ENCODE data around the gene ADAMTSL1.
"Not testable (repeated sequence)": the region's sequence is repeated elsewhere in the genome, so short reads cannot be mapped to it uniquely, and the experiment has no call there.

Gene ADAMTSL1

GRCh38 chr9:18923671-18924430, 449.9 kb downstream of the ADAMTSL1 start:
- no peaks in the 10 kb centered on the region for H3K9me3 Mint-ChIP-seq
- ATAC-seq (no peak), DNase-seq (no peak)
- no peak overlapping the region for H3K27ac Mint-ChIP-seq
- no peak overlapping the region for H3K4me3 Mint-ChIP-seq
- H3K27me3 Mint-ChIP-seq: no peaks in the 10 kb centered on the region
- H3K4me1 Mint-ChIP-seq: no peaks in the 10 kb centered on the region

GRCh38 chr9:18925880-18926279, 451.9 kb downstream of the ADAMTSL1 start:
- ATAC-seq (no peak), DNase-seq (no peak)
- no peak overlapping the region for H3K4me3 Mint-ChIP-seq
- H3K27me3 Mint-ChIP-seq: no peaks in the 10 kb centered on the region
- H3K9me3 Mint-ChIP-seq: no peaks in the 10 kb centered on the region
- H3K4me1 Mint-ChIP-seq: no peaks in the 10 kb centered on the region
- H3K27ac Mint-ChIP-seq: no peak overlapping the region

- H3K4me1 Mint-ChIP-seq: no peaks in the 10 kb centered on the region
- H3K9me3 Mint-ChIP-seq: no peaks in the 10 kb centered on the region
- peak overlapping the region in 1 of 2 donors; percentile 56 for H3K27ac Mint-ChIP-seq
- H3K4me3 Mint-ChIP-seq: no peak overlapping the region
- no peak for ATAC-seq
- no peaks in the 10 kb centered on the region for H3K27me3 Mint-ChIP-seq
- DNase-seq: no peak
Observed at GRCh38 chr9:18926513-18926912, 452.6 kb downstream of the ADAMTSL1 start.

GRCh38 chr9:18928711-18929110, 454.8 kb downstream of the ADAMTSL1 start:
- Mint-ChIP-seq H3K27me3 (no peaks in the 10 kb centered on the region), H3K9me3 (no peaks in the 10 kb centered on the region), H3K4me1 (no peaks in the 10 kb centered on the region), H3K27ac (no peak overlapping the region), H3K4me3 (no peak overlapping the region)
- DNase-seq (no peak), ATAC-seq (no peak)

- not testable (repeated sequence) for H3K4me1 Mint-ChIP-seq, H3K27me3 Mint-ChIP-seq, DNase-seq, H3K27ac Mint-ChIP-seq, H3K9me3 Mint-ChIP-seq, H3K4me3 Mint-ChIP-seq, ATAC-seq
Observed at GRCh38 chr9:18930611-18931010, 456.7 kb downstream of the ADAMTSL1 start.

GRCh38 chr9:18935541-18935940, 461.6 kb downstream of the ADAMTSL1 start:
- no peak overlapping the region for H3K4me3 Mint-ChIP-seq
- no peaks in the 10 kb centered on the region for H3K4me1 Mint-ChIP-seq
- ATAC-seq (no peak), DNase-seq (no peak)
- H3K27me3 Mint-ChIP-seq: no peaks in the 10 kb centered on the region
- no peaks in the 10 kb centered on the region for H3K9me3 Mint-ChIP-seq
- no peak overlapping the region for H3K27ac Mint-ChIP-seq

GRCh38 chr9:18936094-18936871, 462.3 kb downstream of the ADAMTSL1 start:
- ATAC-seq (no peak), DNase-seq (no peak)
- H3K4me1 Mint-ChIP-seq: no peaks in the 10 kb centered on the region
- H3K9me3 Mint-ChIP-seq: no peaks in the 10 kb centered on the region
- H3K27me3 Mint-ChIP-seq: no peaks in the 10 kb centered on the region
- no peak overlapping the region for H3K27ac Mint-ChIP-seq
- H3K4me3 Mint-ChIP-seq: no peak overlapping the region

GRCh38 chr9:18939943-18940342, 466.0 kb downstream of the ADAMTSL1 start:
- Mint-ChIP-seq H3K27ac (no peak overlapping the region), H3K9me3 (no peaks in the 10 kb centered on the region), H3K27me3 (no peaks in the 10 kb centered on the region)

GRCh38 chr9:18941060-18941740, 467.2 kb downstream of the ADAMTSL1 start:
- H3K27ac Mint-ChIP-seq: no peak overlapping the region
- ATAC-seq (no peak), DNase-seq (no peak)
- H3K4me3 Mint-ChIP-seq: no peak overlapping the region
- H3K27me3 Mint-ChIP-seq: no peaks in the 10 kb centered on the region
- no peaks in the 10 kb centered on the region for H3K9me3 Mint-ChIP-seq
- H3K4me1 Mint-ChIP-seq: no peaks in the 10 kb centered on the region

More at GRCh38 chr9:18939943-18940342, 466.0 kb downstream of the ADAMTSL1 start:
- ATAC-seq (no peak), DNase-seq (no peak)
- Mint-ChIP-seq H3K4me3 (no peak overlapping the region), H3K4me1 (no peaks in the 10 kb centered on the region)

- Mint-ChIP-seq H3K4me3 (no peak overlapping the region), H3K4me1 (no peaks in the 10 kb centered on the region), H3K27ac (no peak overlapping the region), H3K27me3 (no peaks in the 10 kb centered on the region), H3K9me3 (no peaks in the 10 kb centered on the region)
- DNase-seq (no peak), ATAC-seq (no peak)
Observed at GRCh38 chr9:18942801-18943200, 468.8 kb downstream of the ADAMTSL1 start.

GRCh38 chr9:18947892-18948339, 474.0 kb downstream of the ADAMTSL1 start:
- peak; percentile 69 for ATAC-seq
- no peak for DNase-seq
- Mint-ChIP-seq H3K27ac (no peak overlapping the region), H3K27me3 (no peaks in the 10 kb centered on the region), H3K9me3 (no peaks in the 10 kb centered on the region), H3K4me1 (no peaks in the 10 kb centered on the region), H3K4me3 (no peak overlapping the region)

- no peak for DNase-seq
- no peak overlapping the region for H3K4me3 Mint-ChIP-seq
- H3K9me3 Mint-ChIP-seq: no peaks in the 10 kb centered on the region
- H3K27ac Mint-ChIP-seq: no peak overlapping the region
- no peak for ATAC-seq
- H3K4me1 Mint-ChIP-seq: no peaks in the 10 kb centered on the region
- H3K27me3 Mint-ChIP-seq: no peaks in the 10 kb centered on the region
Observed at GRCh38 chr9:18951936-18952335, 478.0 kb downstream of the ADAMTSL1 start.

GRCh38 chr9:18955626-18956025, 481.7 kb downstream of the ADAMTSL1 start:
- DNase-seq (no peak), ATAC-seq (no peak)
- peaks cover 0 to 20% of the 10 kb centered on the region in 2 donors for H3K9me3 Mint-ChIP-seq
- no peak overlapping the region for H3K27ac Mint-ChIP-seq
- H3K27me3 Mint-ChIP-seq: no peaks in the 10 kb centered on the region
- no peaks in the 10 kb centered on the region for H3K4me1 Mint-ChIP-seq
- no peak overlapping the region for H3K4me3 Mint-ChIP-seq
